ENCODE data around the gene CHKB. TPM values are rescaled to one million over a fixed set of nuclear protein-coding genes. Genes with fewer than 3 reads are reported as not detected.

CHKB gene
- total RNA-seq, 1 donor from 2014 or later: 36.1 TPM

- Mint-ChIP-seq H3K9me3 (ENCODE audit: unreplicated experiment) (no peaks in the 10 kb centered on the region), H3K36me3 (ENCODE audit: low read depth, unreplicated experiment) (no peaks in the 10 kb centered on the region), H3K4me1 (ENCODE audit: low read depth, unreplicated experiment) (peaks cover 6% of the 10 kb centered on the region), H3K27me3 (ENCODE audit: low read depth, unreplicated experiment) (peaks cover 16% of the 10 kb centered on the region), H3K27ac (ENCODE audit: unreplicated experiment) (no peak overlapping the region), H3K4me3 (ENCODE audit: unreplicated experiment) (no peak overlapping the region)
- no peak overlapping the region for H3K4me2 ChIP-seq (ENCODE audit: low read length)
- H3K9me3 ChIP-seq (ENCODE audit: insufficient read depth, low read depth, low read length): no peaks in the 10 kb centered on the region
- no peak for DNase-seq (ENCODE audit: low read depth)
- H3K9ac ChIP-seq (ENCODE audit: low read length): no peak overlapping the region
- TF ChIP-seq, protein P1, sequence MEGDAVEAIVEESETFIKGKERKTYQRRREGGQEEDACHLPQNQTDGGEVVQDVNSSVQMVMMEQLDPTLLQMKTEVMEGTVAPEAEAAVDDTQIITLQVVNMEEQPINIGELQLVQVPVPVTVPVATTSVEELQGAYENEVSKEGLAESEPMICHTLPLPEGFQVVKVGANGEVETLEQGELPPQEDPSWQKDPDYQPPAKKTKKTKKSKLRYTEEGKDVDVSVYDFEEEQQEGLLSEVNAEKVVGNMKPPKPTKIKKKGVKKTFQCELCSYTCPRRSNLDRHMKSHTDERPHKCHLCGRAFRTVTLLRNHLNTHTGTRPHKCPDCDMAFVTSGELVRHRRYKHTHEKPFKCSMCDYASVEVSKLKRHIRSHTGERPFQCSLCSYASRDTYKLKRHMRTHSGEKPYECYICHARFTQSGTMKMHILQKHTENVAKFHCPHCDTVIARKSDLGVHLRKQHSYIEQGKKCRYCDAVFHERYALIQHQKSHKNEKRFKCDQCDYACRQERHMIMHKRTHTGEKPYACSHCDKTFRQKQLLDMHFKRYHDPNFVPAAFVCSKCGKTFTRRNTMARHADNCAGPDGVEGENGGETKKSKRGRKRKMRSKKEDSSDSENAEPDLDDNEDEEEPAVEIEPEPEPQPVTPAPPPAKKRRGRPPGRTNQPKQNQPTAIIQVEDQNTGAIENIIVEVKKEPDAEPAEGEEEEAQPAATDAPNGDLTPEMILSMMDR (IDR thresholded peaks at IDR 0.05; ENCODE audit: insufficient read depth, low read depth, low read length): no peak
- TF ChIP-seq EZH2 (IDR thresholded peaks at IDR 0.05; ENCODE audit: insufficient read depth, low read length): no peak
- no peak for FAIRE-seq
- no peak overlapping the region for H3K27ac ChIP-seq (ENCODE audit: low read depth, low read length)
- peaks cover 3% of the 10 kb centered on the region for H3K4me1 ChIP-seq (ENCODE audit: insufficient read depth, low read length)
- no peak overlapping the region for H3K4me3 ChIP-seq (ENCODE audit: insufficient read depth, low read depth, low read length)
- H3K79me2 ChIP-seq (ENCODE audit: insufficient read depth, low read length): no peaks in the 10 kb centered on the region
- no peaks in the 10 kb centered on the region for H4K20me1 ChIP-seq (ENCODE audit: insufficient read depth, low read length)
- H3K27me3 ChIP-seq (ENCODE audit: insufficient read depth, low read length): peaks cover 4% of the 10 kb centered on the region
- H2AFZ ChIP-seq (ENCODE audit: low read depth, low read length): no peak overlapping the region
- no peaks in the 10 kb centered on the region for H3K36me3 ChIP-seq (ENCODE audit: insufficient read depth, low read length)
Observed at GRCh38 chr22:50540381-50540780, 42.3 kb downstream of the CHKB start.

- Histone ChIP-seq H3K4me1 (ENCODE audit: insufficient read depth, low read length) (peaks cover 3% of the 10 kb centered on the region), H3K4me2 (ENCODE audit: low read length) (no peak overlapping the region), H4K20me1 (ENCODE audit: insufficient read depth, low read length) (no peaks in the 10 kb centered on the region), H3K9ac (ENCODE audit: low read length) (no peak overlapping the region), H3K79me2 (ENCODE audit: insufficient read depth, low read length) (no peaks in the 10 kb centered on the region), H3K36me3 (ENCODE audit: insufficient read depth, low read length) (no peaks in the 10 kb centered on the region), H2AFZ (ENCODE audit: low read depth, low read length) (no peak overlapping the region), H3K27me3 (ENCODE audit: insufficient read depth, low read length) (peaks cover 8% of the 10 kb centered on the region), H3K9me3 (ENCODE audit: insufficient read depth, low read depth, low read length) (no peaks in the 10 kb centered on the region), H3K27ac (ENCODE audit: low read depth, low read length) (no peak overlapping the region), H3K4me3 (ENCODE audit: insufficient read depth, low read depth, low read length) (no peak overlapping the region)
- no peak for DNase-seq (ENCODE audit: low read depth)
- H3K4me3 Mint-ChIP-seq (ENCODE audit: unreplicated experiment): no peak overlapping the region
- no peaks in the 10 kb centered on the region for H3K36me3 Mint-ChIP-seq (ENCODE audit: low read depth, unreplicated experiment)
- H3K9me3 Mint-ChIP-seq (ENCODE audit: unreplicated experiment): peaks cover under 1% of the 10 kb centered on the region
- no peak for TF ChIP-seq EZH2 (IDR thresholded peaks at IDR 0.05; ENCODE audit: insufficient read depth, low read length)
- TF ChIP-seq, protein P1 (IDR thresholded peaks at IDR 0.05; ENCODE audit: insufficient read depth, low read depth, low read length): no peak
- H3K27me3 Mint-ChIP-seq (ENCODE audit: low read depth, unreplicated experiment): peaks cover 16% of the 10 kb centered on the region
- no peak for FAIRE-seq
- no peak overlapping the region for H3K27ac Mint-ChIP-seq (ENCODE audit: unreplicated experiment)
- peaks cover 4% of the 10 kb centered on the region for H3K4me1 Mint-ChIP-seq (ENCODE audit: low read depth, unreplicated experiment)
Observed at GRCh38 chr22:50537765-50538164, 44.9 kb downstream of the CHKB start.

- Histone ChIP-seq H3K9ac (ENCODE audit: low read length) (no peak overlapping the region), H3K9me3 (ENCODE audit: insufficient read depth, low read depth, low read length) (no peaks in the 10 kb centered on the region), H3K4me1 (ENCODE audit: insufficient read depth, low read length) (peaks cover 5% of the 10 kb centered on the region), H3K4me3 (ENCODE audit: insufficient read depth, low read depth, low read length) (no peak overlapping the region), H4K20me1 (ENCODE audit: insufficient read depth, low read length) (no peaks in the 10 kb centered on the region), H3K4me2 (ENCODE audit: low read length) (no peak overlapping the region), H3K27me3 (ENCODE audit: insufficient read depth, low read length) (peaks cover 13% of the 10 kb centered on the region), H3K36me3 (ENCODE audit: insufficient read depth, low read length) (no peaks in the 10 kb centered on the region), H3K27ac (ENCODE audit: low read depth, low read length) (no peak overlapping the region), H2AFZ (ENCODE audit: low read depth, low read length) (no peak overlapping the region), H3K79me2 (ENCODE audit: insufficient read depth, low read length) (no peaks in the 10 kb centered on the region)
- Mint-ChIP-seq H3K4me1 (ENCODE audit: low read depth, unreplicated experiment) (peaks cover 4% of the 10 kb centered on the region), H3K27ac (ENCODE audit: unreplicated experiment) (no peak overlapping the region), H3K4me3 (ENCODE audit: unreplicated experiment) (no peak overlapping the region), H3K36me3 (ENCODE audit: low read depth, unreplicated experiment) (no peaks in the 10 kb centered on the region), H3K9me3 (ENCODE audit: unreplicated experiment) (peaks cover 4% of the 10 kb centered on the region), H3K27me3 (ENCODE audit: low read depth, unreplicated experiment) (peaks cover 15% of the 10 kb centered on the region)
- DNase-seq (ENCODE audit: low read depth): no peak
- TF ChIP-seq EZH2 (IDR thresholded peaks at IDR 0.05; ENCODE audit: insufficient read depth, low read length): no peak
- TF ChIP-seq, protein P1 (IDR thresholded peaks at IDR 0.05; ENCODE audit: insufficient read depth, low read depth, low read length): no peak
- FAIRE-seq: no peak
Observed at GRCh38 chr22:50536226-50536625, 46.4 kb downstream of the CHKB start.
